HG03175 (cell line): ENCODE data around the gene PMAIP1.
"Not testable (repeated sequence)": the region's sequence is repeated elsewhere in the genome, so short reads cannot be mapped to it uniquely, and the experiment has no call there.

Experiments used
- ATAC-seq: cut with Tn5 transposase; IDR thresholded peaks from one replicate; pipeline ENCODE4 v1.9.1; 2021; ENCODE audit warnings: mild to moderate bottlenecking, moderate library complexity; ENCODE audit not compliant: unreplicated experiment

PMAIP1 gene

DNA sequence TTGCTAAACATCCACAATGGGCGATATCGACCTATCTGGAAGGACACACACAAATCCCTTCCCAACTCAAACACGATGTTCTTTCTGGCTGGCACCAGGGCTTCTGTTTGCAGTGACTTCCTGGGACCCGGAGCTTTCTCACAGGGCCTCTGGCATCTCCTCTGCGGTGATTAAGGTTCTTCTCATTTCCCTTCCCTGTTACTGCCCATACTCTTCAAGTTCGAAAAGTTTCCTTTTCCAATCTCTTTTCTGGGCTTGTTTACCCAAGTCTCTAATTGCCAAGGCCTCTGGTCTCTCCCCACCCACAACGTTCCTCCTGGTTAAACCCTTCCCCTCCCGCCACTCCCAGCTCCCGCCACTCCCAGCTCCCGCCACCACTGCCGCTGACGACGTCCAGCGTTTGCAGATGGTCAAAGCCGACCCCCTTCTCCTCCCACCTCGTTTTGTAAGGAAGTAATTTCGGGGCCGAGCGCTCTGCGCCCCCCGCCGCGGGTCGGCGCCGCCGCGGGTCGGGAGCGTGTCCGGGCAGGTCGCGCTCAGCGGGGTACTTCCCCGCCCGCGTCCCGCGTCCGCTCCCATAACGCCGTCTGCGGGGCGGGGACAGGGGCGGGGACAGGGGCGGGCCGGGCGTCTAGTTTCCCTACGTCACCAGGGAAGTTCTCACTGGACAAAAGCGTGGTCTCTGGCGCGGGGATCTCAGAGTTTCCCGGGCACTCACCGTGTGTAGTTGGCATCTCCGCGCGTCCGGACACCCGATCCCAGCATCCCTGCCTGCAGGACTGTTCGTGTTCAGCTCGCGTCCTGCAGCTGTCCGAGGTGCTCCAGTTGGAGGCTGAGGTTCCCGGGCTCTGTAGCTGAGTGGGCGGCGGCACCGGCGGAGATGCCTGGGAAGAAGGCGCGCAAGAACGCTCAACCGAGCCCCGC, at the start of gene PMAIP1:
Gene PMAIP1, plus strand, starts transcription at position 699 of the 924 bp plus-strand sequence. Its CDS starts 182 bp downstream, at position 881.
- peak; percentile 70 for ATAC-seq

DNA sequence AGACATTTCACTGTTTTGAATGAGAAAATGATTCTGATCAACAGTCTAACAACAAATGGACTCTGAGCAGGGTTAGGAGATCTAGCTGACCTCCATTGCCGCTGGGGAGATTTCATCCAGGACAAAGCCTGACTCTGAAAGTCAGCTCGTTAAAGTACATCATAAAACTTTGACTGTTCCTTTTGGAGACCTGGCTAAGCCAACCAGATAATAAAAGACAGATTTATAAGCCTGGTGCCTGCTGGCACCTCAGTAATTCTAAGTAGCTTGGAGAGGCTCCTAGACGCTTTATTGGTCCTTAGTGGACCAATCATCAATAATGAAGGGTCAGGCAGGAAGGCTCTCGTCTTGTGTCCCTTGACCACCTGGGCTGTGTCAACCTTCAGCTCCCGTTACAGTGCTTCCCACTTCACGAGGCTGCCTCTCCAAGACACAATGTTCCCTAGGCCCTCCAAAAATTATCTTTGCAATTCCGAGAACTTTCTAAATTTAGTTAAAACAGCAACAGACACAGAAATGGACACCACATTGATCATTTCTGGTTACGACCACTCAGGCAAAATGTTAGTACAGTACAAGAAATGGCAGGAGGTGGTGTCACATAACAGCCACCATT, 47.9 kb upstream of the PMAIP1 start:
- ATAC-seq, result no peak

DNA sequence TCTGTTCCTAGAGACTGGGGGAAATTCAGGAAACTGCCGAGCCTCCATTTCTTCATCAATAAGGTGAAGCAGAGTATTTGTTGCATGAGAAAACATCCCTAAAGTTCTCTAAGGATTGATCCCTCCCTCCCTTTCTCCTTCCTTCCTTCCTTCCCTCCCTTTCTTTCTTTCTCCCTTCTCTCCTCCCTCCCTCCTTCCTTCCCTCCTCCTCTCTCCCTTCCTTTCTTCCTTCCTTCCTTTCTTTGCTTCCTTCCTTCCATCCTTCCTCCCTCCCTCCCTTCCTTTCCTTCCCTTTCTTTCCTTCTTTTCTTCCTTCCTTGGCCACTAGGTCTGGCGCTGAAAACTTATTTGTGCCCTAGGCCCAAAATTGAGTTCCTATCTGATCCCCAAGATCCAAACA, 47.2 kb upstream of the PMAIP1 start:
- no peak for ATAC-seq

DNA sequence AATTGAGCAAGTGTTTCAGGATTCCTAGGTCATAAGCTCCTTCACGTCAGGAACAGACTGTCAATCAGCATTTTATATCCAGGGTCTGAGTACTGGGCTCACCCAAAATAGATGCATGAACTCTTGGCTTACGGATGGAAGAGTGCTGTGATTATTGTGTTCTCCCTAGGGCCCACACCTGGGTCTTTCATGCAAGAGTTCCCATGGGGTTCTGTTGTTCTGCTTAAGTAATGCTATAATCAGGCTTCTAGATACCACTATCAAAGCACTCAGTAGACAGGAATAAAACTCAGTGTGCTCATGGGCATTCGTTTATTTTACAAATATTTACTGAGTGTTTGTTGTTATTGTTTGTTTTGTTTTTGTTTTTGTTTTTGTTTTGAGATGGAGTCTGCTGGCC, 46.4 kb upstream of the PMAIP1 start:
- no peak for ATAC-seq

DNA sequence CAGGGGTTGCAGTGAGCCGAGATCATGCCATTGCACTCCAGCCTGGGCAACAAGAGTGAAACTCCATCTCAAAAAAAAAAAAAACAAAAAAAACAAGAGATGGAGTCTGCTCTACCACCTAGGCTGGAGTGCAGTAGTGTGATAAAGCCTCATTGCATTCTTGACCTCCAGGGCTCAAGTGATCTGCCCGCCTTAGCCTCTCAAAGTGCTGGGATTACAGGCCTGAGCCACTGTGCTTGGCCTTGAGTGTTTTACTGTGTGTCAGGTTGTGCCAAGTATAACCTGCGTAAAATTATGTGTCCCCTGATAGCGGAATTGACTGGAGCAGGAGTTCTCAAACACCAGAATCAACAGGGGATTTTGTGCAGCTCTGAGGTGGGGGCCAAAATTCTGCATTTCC, 45.8 kb upstream of the PMAIP1 start:
- not testable (repeated sequence) for ATAC-seq

DNA sequence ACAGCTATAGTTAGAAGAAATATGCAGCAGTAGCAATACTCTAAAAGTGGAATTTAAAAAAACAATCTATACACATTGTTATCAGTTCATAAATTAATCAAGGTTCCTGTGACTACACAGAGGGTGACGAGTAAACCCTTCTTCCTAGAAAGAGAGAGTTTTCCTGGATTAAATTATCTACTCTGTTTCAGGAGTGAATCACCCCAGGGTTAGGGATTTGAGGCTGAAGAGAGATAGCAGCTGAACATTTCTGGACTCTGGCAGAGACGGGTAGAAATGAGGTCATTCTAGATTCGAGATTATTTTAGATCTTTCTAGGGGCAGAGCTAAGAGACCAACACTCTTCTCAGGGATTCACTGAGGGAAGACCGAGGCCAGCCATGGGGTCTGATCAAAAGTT, 38.8 kb upstream of the PMAIP1 start:
- no peak for ATAC-seq

DNA sequence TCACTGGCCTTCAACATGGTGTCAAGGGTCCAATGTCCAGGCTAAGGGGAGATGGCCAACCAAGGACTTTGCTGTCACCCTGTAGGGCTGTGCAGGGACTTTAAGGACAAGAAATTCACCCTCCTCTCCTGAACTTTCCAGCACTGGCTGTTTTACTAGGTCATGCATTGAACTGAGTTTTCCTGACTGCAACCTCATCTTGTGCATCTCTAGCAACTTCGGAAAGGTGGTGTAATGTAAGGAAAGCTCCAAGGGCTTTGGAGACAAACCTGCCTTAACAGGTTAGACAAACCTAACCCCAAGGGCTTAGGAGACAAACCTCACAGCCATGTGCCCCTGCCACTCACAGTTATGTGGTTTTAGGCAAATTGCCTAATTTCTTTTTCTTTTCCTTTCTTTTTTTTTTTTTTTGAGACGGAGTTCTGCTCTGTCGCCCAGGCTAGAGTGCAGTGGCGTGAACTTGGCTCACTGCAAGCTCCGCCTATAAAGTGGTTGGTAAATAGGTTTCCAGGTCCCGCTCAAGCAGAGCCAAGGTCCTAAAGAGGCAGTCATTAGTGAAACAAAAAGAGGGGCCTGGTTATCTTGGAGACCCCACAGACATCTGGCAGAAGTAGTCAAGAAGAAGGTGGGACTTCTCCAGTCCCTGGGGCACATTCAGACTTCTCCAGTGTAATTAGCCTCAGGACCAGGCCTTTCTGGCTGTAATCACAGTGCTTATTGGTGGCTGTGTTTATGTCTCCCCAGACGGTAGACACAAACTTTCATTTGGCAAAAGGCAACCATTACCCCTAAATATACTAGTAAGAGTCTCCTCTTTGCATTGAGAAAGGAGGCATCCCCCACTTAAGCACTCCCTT, 37.6 kb upstream of the PMAIP1 start:
- ATAC-seq, result peak; percentile 71

DNA sequence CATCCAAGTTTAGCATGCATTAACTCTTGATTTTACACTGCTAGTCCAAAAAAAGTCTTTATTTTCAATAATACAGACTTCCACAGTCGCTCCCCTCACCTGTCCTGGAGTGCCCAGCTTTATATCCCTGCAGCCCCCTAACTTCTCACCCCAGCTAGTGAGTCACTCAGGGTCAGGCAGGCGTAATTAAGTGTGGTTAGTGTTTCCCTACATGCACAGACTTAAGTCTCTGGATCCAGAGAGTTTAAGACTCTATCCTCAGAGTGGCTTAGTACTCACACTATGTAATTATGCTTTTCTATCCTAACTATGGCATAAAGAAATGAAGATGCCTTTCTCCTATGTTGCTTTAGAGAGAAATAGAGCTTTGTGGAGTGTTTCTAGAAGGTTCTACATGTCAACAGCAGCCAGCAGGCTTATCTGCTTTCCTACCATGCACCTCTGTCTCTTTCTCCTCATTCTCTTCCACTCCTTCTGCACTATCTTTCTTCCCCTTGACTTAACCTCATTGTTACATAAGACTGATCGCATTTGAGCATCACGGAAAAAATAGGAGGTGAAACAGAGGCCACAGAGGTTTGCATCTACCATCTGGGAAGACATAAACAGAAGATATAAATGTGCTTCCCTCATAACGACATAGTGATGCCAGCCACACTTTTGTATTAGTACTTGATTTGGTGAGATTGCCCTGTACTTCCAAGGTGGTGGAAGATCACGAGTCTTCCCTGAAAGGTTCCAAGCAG, 34.4 kb upstream of the PMAIP1 start:
- no peak for ATAC-seq

DNA sequence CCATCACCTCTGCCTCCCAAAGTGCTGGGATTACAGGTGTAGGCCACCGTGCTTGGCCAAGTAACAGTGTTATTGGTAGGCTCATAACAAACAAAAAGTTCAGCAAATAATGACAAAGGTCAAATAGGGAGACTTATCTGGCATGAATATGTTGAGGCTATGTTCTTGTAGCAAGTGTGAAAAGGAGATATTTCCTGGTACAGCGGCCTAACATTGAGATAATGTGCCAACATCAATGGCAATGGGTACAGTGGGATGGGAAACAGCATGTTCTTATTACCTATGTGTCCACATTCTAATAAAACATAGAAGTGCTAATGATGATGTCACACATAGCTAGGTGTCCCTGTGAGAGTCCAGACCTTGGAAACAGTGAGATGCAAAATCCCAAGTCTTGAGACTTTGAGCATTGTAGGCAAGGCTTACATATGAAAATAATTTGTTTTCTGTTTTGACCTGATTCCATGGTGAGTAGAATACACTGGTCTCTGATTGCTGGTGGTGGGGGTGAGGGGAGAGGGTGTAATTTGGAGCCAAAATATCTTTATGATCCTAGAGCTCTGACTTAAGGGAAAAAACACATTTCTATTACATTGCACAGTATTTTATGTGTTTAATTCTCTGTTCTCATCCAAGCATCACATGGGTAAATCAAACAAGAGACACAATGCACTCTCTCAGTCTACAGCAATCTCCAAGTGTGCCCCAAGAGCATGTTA, 33.1 kb upstream of the PMAIP1 start:
- ATAC-seq, result no peak

DNA sequence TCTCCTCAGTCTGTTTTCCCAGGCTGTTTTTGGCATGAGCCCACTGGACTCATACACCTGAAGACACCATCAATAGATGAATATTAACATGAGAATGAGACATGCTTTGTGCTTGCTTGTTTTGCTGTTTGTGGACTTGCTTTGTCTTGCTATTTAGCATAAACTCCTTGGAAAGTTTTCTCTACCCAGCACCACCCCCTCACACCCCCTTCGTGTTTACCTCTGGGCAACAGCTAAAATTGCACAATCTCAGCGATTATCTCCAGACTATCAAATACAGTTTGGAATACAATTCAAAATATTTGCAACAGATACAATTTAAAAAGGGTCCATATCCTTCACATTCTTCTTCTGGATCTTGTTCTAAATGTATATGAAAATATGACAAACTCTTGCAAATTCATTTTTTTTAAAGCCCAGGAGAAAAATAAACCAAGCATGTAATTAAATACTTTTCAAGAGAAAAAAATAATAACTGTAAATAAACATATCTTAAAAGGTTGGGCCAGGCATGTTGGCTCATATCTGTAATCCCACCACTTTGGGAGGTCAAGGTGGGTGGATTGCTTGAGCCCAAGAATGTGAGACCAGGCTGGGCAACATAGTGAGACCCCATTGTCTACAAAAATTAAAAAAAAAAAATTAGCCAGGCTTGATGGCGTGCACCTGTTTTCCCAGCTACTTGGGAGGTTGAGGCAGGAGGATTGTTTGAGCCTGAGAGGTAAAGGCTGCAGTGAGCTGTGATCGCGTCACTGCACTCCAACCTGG, 32.3 kb upstream of the PMAIP1 start:
- no peak for ATAC-seq

DNA sequence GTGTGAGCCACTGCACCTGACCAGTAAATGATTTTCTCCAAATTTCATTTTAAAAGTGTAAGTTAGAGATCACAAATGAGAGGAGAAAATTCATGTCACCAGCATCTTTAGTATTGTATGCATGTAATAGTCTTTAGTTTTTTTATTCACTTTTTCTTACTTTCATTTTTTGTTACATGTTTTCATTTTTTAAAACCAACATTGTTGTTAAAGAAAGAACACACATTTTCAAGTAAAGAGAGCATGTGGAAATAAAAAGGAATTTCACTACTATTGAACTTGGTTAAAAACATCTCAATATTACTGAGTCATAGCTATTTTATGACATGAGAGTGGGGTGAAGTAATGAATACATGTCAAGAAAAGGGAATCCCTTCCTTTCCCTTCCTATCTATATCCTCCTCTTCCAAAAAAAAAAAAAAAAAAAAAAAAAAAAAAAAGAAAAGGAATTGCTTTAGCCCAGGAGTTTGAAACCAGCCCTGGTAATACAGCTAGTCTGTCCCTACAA, 29.1 kb upstream of the PMAIP1 start:
- ATAC-seq, result no peak

DNA sequence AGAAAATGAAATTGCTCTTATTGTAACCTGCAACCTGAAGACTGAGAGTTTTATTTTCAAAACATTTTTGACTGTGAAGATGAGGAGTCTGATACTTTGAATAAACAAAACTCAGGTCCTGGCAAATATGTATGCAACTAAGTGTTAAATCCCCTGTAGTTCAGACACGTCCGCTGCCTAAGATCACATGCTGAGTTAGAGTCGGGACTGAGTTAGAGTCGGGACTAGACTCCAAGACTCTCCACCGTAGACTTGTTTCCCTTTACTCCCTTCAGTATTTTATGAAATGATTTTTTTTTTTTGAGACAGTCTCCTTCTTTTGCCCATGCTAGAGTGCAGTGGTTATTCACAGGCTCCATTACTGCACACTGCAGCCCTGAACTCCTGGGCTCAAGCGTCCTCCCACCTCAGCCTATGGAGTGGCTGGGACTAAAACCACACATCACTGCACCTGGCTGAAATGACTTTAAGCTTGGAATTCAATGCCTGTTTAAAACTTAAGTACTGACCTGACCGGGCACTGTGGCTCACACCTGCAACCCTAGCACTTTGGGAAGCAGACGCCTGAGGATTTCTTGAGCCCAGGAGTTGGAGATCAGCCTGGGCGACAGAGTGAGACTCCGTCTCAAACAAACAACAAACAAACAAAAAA, 28.0 kb upstream of the PMAIP1 start:
- no peak for ATAC-seq

DNA sequence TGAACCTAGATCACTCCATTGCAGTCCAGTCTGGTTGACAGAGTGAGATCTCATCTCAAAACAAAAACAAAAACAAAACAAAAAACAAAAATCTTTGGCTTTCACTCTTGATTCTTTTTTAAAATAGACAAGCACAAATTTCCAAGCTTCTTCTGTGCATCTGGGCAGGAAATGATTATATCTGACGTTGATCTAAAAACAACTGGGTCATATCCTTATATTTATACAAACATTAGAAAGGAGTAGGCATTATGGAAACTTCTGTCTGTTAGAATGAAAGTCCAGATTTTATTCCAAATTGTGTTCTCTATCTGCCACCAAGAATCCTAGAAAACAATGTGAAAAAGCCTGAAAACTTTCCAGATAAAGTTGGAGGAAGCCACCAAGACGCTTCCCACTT, 26.2 kb upstream of the PMAIP1 start:
- ATAC-seq, result no peak

DNA sequence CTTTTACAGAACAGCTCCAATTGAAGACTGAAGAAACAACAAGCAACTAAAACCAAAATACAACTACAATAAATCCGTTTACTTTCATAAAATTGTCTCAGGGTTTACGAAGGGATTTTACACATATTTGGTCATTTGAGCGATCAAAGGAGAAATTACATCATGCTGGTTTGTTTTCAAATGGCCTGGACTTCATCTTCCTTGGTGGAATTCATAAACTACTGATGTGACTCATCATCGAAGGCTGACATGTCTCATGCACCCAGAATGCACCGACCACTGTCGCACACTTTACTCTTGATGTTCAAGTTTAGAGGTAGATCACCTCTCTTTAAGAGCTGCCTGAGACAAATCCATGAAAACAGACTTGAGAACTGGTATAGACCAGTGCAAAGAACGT, 25.6 kb upstream of the PMAIP1 start:
- ATAC-seq, result no peak

DNA sequence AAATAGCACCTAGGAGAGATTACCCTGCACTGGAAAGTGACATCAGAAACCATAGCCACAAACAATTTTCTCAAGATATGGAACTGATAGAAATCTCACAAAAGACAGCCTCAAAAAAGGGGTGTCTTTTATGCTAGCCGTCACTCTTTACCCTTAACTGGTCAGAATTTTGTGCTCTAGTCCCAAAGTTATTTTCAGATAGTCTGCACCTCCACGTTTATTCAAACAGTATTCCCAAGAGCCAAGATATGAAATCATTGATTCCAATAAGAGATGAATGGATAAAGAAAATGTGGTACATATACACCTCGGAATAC, 23.5 kb upstream of the PMAIP1 start:
- peak; percentile 81 for ATAC-seq

DNA sequence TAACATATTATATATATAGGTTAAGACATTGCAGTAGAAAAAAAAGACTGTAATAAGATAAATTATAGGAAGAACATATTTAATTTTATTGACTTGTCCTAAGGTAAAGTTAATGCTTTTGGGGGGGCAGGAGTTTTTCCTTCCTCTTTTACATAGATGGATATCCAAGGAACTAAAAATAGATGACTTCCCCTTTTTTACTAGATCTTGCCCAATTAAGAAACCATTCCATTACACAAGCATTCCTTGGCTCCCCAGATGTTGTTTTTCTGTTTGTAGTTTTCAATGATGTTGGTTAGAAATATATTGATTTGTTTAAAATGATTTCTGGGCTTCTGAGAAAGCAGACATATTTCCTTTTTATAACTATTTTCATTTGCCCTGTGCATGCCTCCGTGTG, 22.4 kb upstream of the PMAIP1 start:
- no peak for ATAC-seq

DNA sequence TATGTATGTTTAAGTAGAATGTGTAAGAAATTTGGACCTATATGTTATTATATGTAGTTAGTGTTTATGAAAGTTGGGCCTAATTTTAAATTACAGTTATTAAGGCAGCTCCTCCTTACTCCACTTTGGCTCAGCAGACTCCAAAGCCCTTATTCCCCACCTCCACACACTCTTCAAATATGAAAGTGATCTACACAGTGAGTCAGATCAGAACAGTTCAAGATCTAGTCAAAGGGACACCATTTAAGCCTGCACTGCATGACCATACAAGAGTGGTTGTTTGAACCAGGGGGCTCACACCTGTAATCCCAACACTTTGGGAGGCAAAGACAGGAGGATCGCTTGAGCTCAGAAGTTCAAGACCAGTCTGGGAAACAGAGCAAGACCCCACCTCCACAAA, 21.2 kb upstream of the PMAIP1 start:
- ATAC-seq, result peak; percentile 33

DNA sequence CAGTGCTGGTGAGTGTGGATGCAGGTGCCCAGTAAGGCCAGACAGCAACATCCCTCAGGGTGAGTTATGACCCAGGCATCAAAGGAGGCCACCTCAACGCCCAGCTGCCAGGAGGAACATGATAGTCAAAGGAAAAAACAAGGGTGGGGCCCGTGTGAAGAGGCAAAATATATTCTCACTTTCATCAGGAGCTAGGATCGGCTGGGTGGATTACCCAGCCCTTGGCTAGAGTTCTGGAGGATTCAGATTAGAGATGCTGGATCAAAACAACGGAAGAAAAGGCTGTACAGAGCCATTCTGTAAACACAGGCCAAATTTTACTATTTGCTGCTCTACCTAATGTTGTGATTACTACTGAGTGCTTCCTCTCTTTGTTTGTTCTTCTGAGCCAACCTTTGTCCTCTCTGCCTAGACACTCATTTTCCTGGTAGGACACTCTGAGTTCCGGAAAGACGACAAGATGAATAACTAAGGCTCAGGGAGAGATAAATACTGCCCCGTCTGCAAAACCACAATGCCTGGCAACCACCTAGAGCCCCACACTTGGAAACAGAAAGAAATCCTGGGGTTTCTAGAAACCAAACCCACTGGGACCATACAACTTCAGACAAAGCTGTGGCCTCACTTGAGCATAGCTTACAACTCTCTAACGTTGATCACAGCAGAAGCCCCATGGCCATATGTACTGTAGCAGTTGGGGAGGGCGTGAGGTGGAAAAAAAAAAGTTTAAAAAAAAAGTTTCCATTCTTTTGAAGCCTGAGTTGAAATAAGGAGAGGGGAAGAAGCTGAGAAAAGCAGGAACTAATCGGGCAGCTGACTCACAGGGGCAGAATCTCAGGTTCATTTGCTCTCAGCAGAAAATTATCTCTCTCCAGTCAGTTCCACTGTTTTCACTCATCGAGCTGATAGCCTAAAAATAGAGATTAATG, 17.8 kb upstream of the PMAIP1 start:
- ATAC-seq, result no peak
